Activated naive CD4-positive, alpha-beta T cell treated with Interleukin-2 at 50 U/mL for 16 hours (primary cell): ENCODE data around the gene R3HDM2.
"Not testable (repeated sequence)": the region's sequence is repeated elsewhere in the genome, so short reads cannot be mapped to it uniquely, and the experiment has no call there.

Experiments used
- DNase-seq: peaks from one replicate; pipeline ENCODE4 v3.0.0-alpha.2; 2020

R3HDM2 gene

GRCh38 chr12:57452181-57452936, 21.5 kb upstream of the R3HDM2 start:
- DNase-seq: no peak

DNA sequence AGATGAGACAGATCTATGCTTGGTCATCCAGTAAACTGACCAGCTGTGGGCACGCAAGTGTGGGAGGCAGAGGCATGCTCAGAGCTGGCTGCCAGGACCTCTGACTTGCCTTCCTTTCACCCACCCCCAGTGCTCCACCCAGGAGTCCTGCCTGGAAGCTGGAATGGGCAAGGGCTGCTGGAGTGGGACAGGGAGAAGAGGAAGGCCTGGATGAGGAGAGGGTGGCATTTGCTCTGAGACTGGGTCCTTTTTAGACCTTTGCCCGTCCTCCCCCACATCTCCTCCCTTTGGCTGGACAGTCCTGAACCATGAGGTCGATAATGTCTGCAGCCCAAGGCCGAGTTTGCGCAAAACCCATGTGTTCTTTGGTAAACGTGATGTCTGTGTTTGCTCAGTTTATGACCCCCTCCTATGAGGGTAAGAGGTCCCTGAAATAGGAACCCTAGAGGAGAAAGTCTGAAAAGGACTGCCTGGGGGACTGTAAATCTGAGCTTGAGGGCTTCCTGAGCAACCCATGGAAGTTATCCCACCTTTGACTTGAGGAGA, 20.5 kb upstream of the R3HDM2 start:
- no peak for DNase-seq

- DNase-seq: no peak
Measured at GRCh38 chr12:57450057-57450456, 19.2 kb upstream of the R3HDM2 start.

- no peak for DNase-seq
Measured at GRCh38 chr12:57449375-57449774, 18.5 kb upstream of the R3HDM2 start.

- DNase-seq: no peak
Measured at GRCh38 chr12:57448669-57449068, 17.8 kb upstream of the R3HDM2 start.

DNA sequence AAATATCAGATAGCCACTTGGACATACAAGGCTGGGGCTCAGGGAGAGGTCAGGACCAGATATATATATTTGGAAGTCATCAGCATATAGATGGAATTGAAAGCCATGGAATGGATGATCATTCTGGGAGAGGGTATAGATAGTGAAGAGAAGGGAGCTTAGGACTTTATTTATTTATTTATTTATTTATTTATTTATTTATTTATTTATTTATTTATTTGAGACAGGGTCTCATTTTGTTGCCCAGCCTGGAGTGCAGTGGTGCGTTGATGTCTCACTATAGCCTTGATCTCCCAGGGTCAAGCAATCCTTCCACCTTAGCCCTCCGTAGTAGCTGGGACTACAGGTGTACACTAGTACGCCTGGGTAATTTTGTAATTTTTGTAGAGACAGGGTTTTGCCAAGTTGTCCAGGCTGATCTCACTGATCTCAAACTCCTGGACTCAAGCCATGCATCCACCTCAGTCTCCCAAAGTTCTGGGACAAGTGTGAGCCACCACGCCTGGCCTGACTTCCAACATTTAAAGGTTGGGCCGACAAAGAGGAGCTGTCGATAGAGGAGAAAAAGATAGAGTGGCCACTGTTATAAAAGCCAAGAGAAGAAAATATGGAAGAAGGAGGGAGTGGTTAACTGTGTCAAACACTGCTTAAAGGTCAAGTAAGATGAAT, 15.6 kb upstream of the R3HDM2 start:
- no peak for DNase-seq

DNA sequence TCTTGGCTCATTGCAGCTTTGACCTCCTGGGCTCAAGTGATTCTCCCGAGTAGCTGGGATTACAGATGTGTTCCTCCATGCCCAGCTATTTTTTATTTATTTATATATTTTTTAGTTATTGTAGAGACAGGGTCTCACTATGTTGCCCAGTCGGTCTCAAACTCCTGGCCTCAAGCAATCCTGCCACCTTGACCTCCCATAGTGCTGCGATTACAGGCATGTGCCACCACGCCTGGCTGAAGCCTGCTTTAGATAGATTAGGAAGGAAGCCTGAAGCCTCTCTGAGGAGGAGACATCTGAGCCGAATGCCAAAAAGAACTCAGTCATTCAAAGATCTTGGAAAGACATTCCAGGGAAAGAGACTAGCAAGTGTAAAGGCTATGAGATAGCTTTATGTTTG, 13.9 kb upstream of the R3HDM2 start:
- no peak for DNase-seq

DNA sequence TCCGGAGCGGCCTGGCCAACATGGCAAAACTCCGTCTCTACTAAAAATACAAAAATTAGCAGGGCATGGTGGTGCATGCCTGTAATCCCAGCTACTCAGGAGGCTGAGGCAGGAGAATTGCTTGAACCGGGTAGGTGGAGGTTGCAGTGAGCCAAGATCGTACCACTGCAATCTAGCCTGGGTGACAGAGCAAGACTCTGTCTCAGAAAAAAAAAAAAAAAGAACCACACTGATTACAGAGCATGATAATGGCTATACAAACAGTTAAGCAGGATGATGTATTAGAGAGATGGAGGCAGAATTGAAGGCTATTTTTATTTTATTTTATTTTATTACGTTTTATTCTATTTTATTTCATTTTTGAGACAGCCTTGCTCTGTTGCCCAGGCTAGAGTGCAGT, 13.5 kb upstream of the R3HDM2 start:
- DNase-seq: not testable (repeated sequence)

- DNase-seq: no peak
Measured at GRCh38 chr12:57441846-57442427, 11.1 kb upstream of the R3HDM2 start.

DNA sequence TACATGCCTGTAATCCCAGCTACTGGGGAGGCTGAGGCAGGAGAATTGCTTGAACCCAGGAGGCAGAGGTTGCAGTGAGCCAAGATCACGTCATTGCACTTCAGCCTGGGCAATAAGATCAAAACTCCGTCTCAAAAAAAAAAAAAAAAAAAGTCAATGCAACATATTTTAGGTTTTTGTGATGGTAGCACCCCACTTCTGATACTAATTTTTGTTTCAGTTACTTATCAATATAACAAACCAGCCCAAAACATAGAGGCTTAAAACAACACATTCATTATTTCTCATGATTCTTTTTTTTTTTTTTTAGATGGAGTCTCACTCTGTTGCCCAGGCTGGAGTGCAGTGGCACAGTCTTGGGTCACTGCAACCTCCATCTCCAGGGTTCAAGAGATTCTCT, 10.6 kb upstream of the R3HDM2 start:
- not testable (repeated sequence) for DNase-seq

GRCh38 chr12:57439762-57440266, 9.0 kb upstream of the R3HDM2 start:
- no peak for DNase-seq

- DNase-seq: no peak
Measured at GRCh38 chr12:57438400-57438799, 7.6 kb upstream of the R3HDM2 start.

DNA sequence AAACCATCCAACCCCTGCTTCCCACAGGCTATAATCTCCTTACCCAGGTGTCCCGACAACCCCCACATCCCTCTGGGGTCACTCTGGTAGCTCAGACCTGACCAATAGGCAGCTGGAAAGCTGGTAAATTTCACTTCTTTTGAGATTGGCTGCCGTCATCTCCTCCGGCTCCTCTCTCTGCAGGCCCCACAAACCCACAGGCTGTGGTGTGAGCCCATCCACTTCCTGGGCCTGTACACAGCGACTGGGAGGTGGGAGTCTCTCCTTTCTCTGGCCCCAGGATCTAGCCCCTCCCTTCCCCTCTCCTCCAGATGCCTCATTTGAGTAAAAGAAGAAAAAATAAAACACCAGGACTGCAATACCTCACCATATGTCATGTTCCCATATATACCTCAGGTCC, 4.5 kb upstream of the R3HDM2 start:
- DNase-seq: no peak

GRCh38 chr12:57434517-57435223, 3.8 kb upstream of the R3HDM2 start, which contains the start of gene INHBC:
INHBC (plus strand) TSS chr12:57434784; CDS start chr12:57434887, 103 bp downstream.
- DNase-seq: no peak

- no peak for DNase-seq
Measured at GRCh38 chr12:57433370-57433769, 2.5 kb upstream of the R3HDM2 start.

- DNase-seq: no peak
Measured at GRCh38 chr12:57431654-57432188, 878 bp upstream of the R3HDM2 start.

DNA sequence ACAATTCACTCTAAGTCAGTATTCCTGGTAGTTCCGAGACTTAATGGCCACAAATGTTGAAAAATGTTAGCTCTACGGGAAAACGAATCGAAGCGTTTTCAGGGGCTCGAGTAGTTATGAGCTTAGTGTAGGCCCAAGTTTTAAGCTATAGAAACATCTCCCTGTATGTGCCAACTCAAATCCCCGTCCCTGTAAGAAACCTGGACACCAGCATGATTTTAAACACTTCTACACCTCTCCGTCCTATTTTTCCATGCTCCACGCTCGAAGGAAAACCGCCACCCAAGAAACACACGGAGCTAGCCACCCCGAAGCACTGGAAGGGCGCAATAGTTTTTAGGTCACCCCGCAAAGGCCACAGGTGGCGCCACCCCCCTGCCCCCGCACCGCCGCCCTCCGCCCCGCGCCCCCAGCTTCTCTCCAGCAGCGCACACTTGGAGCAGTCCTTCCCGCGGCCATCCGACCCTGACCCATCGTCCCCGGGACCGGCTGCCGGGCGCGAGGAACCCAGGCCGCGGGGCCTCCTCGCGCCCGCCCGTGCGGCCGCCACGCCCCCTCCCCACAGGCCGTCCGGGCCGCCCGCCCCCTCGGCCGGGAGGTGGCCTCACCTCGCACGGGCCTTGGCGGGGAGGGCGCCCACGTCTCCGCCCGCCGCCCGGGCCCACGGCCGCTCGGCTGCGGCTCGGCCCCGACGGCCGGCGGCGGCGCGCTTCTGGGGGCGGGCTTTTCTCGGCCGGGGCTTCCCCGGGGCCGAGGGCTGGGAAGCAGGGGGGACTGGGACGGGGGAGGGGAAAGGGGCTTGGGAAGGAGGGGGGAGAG, 522 bp downstream of the R3HDM2 start:
- DNase-seq: no peak

- DNase-seq: peak; percentile 5
Measured at GRCh38 chr12:57429473-57430111, 1.3 kb downstream of the R3HDM2 start.

DNA sequence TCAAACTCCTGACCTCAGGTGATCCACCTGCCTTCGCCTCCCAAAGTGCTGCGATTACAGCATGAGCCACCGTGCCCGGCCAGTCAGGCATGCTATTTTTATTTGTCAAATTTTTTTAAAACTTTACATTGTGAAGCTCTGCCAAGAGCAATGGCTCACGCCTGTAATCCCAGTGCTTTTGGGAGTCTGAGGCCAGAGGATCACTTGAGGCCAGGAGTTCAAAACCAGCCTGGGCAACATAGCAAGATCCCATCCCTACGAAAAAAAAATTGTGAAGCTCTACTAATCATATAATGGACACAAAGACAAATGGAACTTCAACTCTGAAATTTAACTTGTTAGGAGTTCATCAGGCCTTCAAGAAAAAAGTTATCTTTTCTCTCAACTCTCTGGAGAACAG, 1.9 kb downstream of the R3HDM2 start:
- no peak for DNase-seq

- DNase-seq: not testable (repeated sequence)
Measured at GRCh38 chr12:57426948-57427347, 3.9 kb downstream of the R3HDM2 start.

GRCh38 chr12:57420482-57420881, 10.4 kb downstream of the R3HDM2 start:
- DNase-seq: no peak
